Fibroblast of lung (primary cell): ENCODE measurements around the gene NLGN1. TPM values are rescaled to one million over a fixed set of nuclear protein-coding genes. Genes with fewer than 3 reads are reported as not detected.

Source experiments
- DNase-seq, 2 donors: peaks; one replicate each; pipeline versions ENCODE4 v3.0.0 to v3.0.0-alpha.2; 2010; ENCODE audit warnings: low read depth in 2 of 2
- H2AFZ ChIP-seq: 2 replicates; pipeline ENCODE4 v1.5.1; 2012; ENCODE audit warnings: low read length, control low read depth, inconsistent platforms
- H3K27ac ChIP-seq: 2 replicates; pipeline ENCODE4 v1.5.1; 2011; ENCODE audit warnings: low read length, control low read depth; ENCODE audit not compliant: insufficient read depth
- H3K27me3 ChIP-seq: 2 replicates; pipeline ENCODE4 v1.5.1; 2011; ENCODE audit warnings: mild to moderate bottlenecking, low read length; ENCODE audit not compliant: control insufficient read depth, insufficient read depth
- H3K36me3 ChIP-seq: 2 replicates; pipeline ENCODE4 v1.5.1; 2011; ENCODE audit warnings: low read length; ENCODE audit not compliant: control insufficient read depth, insufficient read depth
- H3K4me1 ChIP-seq: 2 replicates; pipeline ENCODE4 v1.5.1; 2011; ENCODE audit warnings: low read length; ENCODE audit not compliant: control insufficient read depth, insufficient read depth; ENCODE audit errors: extremely low read depth
- H3K4me2 ChIP-seq: 2 replicates; pipeline ENCODE4 v1.5.1; 2011; ENCODE audit warnings: low read length, control low read depth; ENCODE audit not compliant: insufficient read depth; ENCODE audit errors: extremely low read depth
- H3K4me3 ChIP-seq, 4 experiments: fragments of 200-600 bp in 1 of 4; sonication (generic) in 1 of 4; replicated peaks in 1 of 4; 2 replicates each; pipeline ENCODE4 v1.5.1; 2011 to 2016; ENCODE audit warnings: low read length in 4 of 4, low read depth in 3 of 4, mild to moderate bottlenecking in 3 of 4, control low read depth in 2 of 4, inconsistent platforms in 1 of 4, mixed read lengths in 1 of 4; ENCODE audit not compliant: insufficient read depth in 1 of 4; ENCODE audit errors: control extremely low read depth in 1 of 4
- H3K79me2 ChIP-seq: 2 replicates; pipeline ENCODE4 v1.5.1; 2012; ENCODE audit warnings: mild to moderate bottlenecking, low read length, inconsistent platforms; ENCODE audit not compliant: control insufficient read depth, insufficient read depth
- H3K9ac ChIP-seq: 2 replicates; pipeline ENCODE4 v1.5.1; 2011; ENCODE audit warnings: mild to moderate bottlenecking, low read length, control low read depth; ENCODE audit not compliant: insufficient read depth
- H3K9me3 ChIP-seq: 2 replicates; pipeline ENCODE4 v1.5.1; 2012; ENCODE audit warnings: low read depth, low read length; ENCODE audit not compliant: control insufficient read depth, insufficient read depth
- H4K20me1 ChIP-seq: 2 replicates; pipeline ENCODE4 v1.5.1; 2011; ENCODE audit warnings: low read length; ENCODE audit not compliant: control insufficient read depth, insufficient read depth; ENCODE audit errors: extremely low read depth
- EZH2 ChIP-seq: IDR thresholded peaks from 2 replicates; pipeline ENCODE4 v1.5.1; 2012; ENCODE audit warnings: low read length, control low read depth, mild to moderate bottlenecking; ENCODE audit errors: missing control alignments
- polyA plus RNA-seq, 2 donors: library from polyadenylated mRNA; depleted of rRNA in 1 of 2; stranded (reverse) in 1 of 2; unstranded in 1 of 2; fragments of >200 nt; gene quantifications; 2 replicates each; pipeline ENCODE4 v1.2.1, GENCODE V29; 2011 to 2012; ENCODE audit warnings: missing spikeins in 1 of 2
- total RNA-seq: library from RNA; depleted of rRNA; stranded (reverse); fragments of >200 nt; gene quantifications from 2 replicates; pipeline ENCODE4 v1.2.1, GENCODE V29; 2014
- TF ChIP-seq, protein P1 (sequence below), 2 donors: IDR thresholded peaks in 1 of 2; conservative IDR thresholded peaks in 1 of 2; 1 replicate in 1 of 2; 2 replicates in 1 of 2; pipeline ENCODE4 v1.5.1; 2011 to 2012; ENCODE audit warnings: low read length in 2 of 2, control low read depth in 1 of 2, inconsistent platforms in 1 of 2, low read depth in 1 of 2, mild to moderate bottlenecking in 1 of 2

Gene NLGN1
- total and polyA plus RNA-seq, 2 donors (not counting 1 experiment from before 2014, with no cell fraction given) = 0.61 to 2.1 TPM

- Histone ChIP-seq H3K27me3 (no peaks in the 10 kb centered on the region), H4K20me1 (no peaks in the 10 kb centered on the region), H2AFZ (no peak overlapping the region), H3K79me2 (no peaks in the 10 kb centered on the region), H3K4me3 (no peak overlapping the region), H3K27ac (no peak overlapping the region), H3K4me1 (no peaks in the 10 kb centered on the region), H3K36me3 (no peaks in the 10 kb centered on the region), H3K9me3 (no peaks in the 10 kb centered on the region), H3K9ac (no peak overlapping the region), H3K4me2 (no peak overlapping the region)
- TF ChIP-seq, protein P1, sequence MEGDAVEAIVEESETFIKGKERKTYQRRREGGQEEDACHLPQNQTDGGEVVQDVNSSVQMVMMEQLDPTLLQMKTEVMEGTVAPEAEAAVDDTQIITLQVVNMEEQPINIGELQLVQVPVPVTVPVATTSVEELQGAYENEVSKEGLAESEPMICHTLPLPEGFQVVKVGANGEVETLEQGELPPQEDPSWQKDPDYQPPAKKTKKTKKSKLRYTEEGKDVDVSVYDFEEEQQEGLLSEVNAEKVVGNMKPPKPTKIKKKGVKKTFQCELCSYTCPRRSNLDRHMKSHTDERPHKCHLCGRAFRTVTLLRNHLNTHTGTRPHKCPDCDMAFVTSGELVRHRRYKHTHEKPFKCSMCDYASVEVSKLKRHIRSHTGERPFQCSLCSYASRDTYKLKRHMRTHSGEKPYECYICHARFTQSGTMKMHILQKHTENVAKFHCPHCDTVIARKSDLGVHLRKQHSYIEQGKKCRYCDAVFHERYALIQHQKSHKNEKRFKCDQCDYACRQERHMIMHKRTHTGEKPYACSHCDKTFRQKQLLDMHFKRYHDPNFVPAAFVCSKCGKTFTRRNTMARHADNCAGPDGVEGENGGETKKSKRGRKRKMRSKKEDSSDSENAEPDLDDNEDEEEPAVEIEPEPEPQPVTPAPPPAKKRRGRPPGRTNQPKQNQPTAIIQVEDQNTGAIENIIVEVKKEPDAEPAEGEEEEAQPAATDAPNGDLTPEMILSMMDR (conservative IDR thresholded peaks at IDR 0.05 in 1 of 2, IDR thresholded peaks at IDR 0.05 in 1 of 2; ENCODE audit: low read depth in 1 of 2, low read length in 2 of 2) = no peak
- TF ChIP-seq EZH2 = no peak
- peak in 1 of 2 donors; percentile 69 for DNase-seq
Observed at GRCh38 chr3:173913974-173914421, 516.5 kb downstream of the NLGN1 start.

DNA sequence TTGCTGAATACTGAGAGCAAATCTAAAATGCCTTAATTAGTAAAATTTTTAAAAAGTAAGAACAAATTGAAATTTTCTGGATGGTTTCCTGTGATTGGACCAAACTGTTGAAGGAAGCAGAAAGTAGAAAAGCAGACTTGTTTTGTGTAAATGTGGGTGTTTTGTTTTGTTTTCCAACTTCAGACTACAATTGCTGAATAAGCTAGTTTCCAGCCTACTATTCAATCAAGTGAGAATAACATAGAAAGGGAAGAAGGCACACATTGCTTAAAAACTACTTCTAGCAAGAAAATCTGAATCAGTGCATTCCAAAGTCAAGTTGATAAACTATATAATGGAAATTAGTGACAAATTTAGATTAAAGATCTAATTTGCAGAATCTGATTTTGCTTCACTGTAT lies 519.3 kb downstream of the NLGN1 start:
- Histone ChIP-seq H3K27me3 (no peaks in the 10 kb centered on the region), H3K36me3 (no peaks in the 10 kb centered on the region), H3K9me3 (no peaks in the 10 kb centered on the region), H3K4me2 (no peak overlapping the region), H4K20me1 (no peaks in the 10 kb centered on the region), H3K27ac (no peak overlapping the region), H3K4me3 (no peak overlapping the region), H2AFZ (no peak overlapping the region), H3K79me2 (no peaks in the 10 kb centered on the region), H3K9ac (no peak overlapping the region), H3K4me1 (no peaks in the 10 kb centered on the region)
- TF ChIP-seq, protein P1 (conservative IDR thresholded peaks at IDR 0.05 in 1 of 2, IDR thresholded peaks at IDR 0.05 in 1 of 2; ENCODE audit: low read depth in 1 of 2, low read length in 2 of 2) = no peak
- no peak for TF ChIP-seq EZH2
- DNase-seq = no peak

DNA sequence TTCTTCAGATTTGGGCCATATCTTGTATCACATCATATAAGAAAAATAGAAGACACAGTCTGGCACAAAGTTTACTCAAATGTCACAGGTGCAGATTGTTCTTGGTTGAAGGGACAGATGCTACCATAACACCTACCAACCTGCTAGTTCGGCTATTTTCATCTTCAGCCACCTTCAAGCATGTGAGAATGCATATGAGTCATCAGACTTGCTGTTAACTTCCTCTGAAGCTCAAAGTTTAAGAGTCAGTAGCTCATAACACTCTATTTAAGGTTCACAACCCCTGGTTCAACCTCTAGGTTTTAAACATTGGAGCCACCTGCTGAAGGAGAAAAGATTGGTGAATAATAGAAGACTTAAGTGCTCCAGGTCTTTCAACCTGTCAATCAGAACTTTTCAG lies 522.8 kb downstream of the NLGN1 start:
- no peaks in the 10 kb centered on the region for H4K20me1 ChIP-seq
- H3K27me3 ChIP-seq = no peaks in the 10 kb centered on the region
- H3K4me1 ChIP-seq = no peaks in the 10 kb centered on the region
- no peaks in the 10 kb centered on the region for H3K79me2 ChIP-seq
- H3K36me3 ChIP-seq = no peaks in the 10 kb centered on the region
- peak in 1 of 2 donors; percentile 35 for DNase-seq
- no peak overlapping the region for H3K9ac ChIP-seq
- H2AFZ ChIP-seq = no peak overlapping the region
- TF ChIP-seq, protein P1 (conservative IDR thresholded peaks at IDR 0.05 in 1 of 2, IDR thresholded peaks at IDR 0.05 in 1 of 2; ENCODE audit: low read depth in 1 of 2, low read length in 2 of 2) = no peak
- no peak for TF ChIP-seq EZH2
- H3K27ac ChIP-seq = no peak overlapping the region
- H3K9me3 ChIP-seq = no peaks in the 10 kb centered on the region
- H3K4me3 ChIP-seq = no peak overlapping the region
- H3K4me2 ChIP-seq = no peak overlapping the region
